ENCODE results near the gene EPHB6. TPM values are rescaled to one million over a fixed set of nuclear protein-coding genes. Genes with fewer than 3 reads are reported as not detected.

The EPHB6 gene
- total RNA-seq, 1 donor from 2014 or later, result 1.0 TPM

DNA sequence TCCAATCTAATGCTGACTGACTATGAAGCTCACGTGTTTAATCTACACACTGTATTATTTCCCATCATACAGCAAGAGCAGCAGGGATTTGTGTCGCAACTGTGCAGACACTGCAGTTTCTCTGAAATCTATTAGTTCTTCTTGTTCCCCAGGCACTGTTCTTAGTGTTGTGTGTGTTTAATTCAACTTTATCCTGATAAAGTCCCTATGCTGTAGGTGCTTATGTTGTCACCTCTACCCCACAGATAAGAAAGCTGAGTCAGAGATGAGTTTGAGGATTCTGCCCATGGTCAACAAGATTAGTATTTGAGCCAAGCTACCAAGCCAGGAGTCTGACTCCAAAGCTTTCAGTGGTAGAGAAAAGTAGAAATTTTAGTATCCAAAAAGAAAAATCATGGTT, 22.5 kb upstream of the EPHB6 start:
- Histone ChIP-seq H3K9ac (ENCODE audit: low read depth in 1 of 3, low read length in 3 of 3) (no peak overlapping the region), H3K27ac (ENCODE audit: low read depth, low read length) (no peak overlapping the region), H3K4me3 (ENCODE audit: low read length in 3 of 3) (no peak overlapping the region), H3K27me3 (ENCODE audit: control insufficient read depth in 3 of 3, insufficient read depth in 3 of 3, low read length in 3 of 3) (no peaks in the 10 kb centered on the region), H3K9me3 (ENCODE audit: control insufficient read depth in 3 of 3, low read length in 3 of 3) (no peaks in the 10 kb centered on the region), H3K36me3 (ENCODE audit: control insufficient read depth in 3 of 3, insufficient read depth in 3 of 3, low read length in 3 of 3) (no peaks in the 10 kb centered on the region), H3K4me1 (ENCODE audit: control insufficient read depth in 3 of 3, insufficient read depth in 3 of 3, low read length in 3 of 3) (no peaks in the 10 kb centered on the region)

DNA sequence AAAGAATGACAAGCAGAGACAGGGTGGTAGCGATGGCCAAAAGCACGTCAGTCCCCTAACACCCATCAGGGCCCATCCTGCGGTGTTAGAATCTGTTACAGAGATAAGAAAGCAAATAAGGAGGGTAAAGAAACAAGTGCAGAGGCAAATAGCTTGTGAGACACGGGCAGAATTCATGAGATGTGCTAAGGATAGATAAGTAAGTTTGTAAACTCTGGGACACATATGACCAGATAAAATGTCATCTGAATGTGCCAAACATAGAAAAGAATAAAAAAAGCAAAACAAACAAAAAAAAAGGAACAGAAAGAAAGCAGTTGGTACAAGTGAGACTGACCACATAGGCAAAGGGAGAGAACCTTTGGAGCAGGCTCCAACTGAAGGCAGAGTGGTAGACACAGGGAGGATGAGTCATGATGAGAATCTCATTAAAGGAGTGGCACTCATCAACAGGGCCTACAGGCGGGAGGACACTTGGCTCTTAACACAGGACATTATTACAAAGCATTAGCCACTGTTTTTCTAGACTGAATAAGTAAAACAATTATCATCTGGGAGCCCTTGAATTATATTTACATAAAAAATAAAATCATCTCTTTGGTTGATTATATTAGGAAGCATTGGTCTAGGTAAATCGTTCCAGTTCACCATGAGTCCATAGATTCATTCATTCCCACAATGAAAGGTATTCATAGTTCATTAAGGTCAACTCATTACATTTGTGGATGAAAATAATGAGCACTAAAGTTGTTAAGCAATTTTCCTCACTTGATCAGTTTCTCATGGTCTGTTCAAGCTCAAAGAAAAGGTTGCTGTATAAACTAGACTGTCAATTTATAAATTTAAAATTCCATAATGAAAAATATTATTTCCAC, 21.5 kb upstream of the EPHB6 start:
- Histone ChIP-seq H3K9me3 (ENCODE audit: control insufficient read depth in 3 of 3, low read length in 3 of 3) (no peaks in the 10 kb centered on the region), H3K27ac (ENCODE audit: low read depth, low read length) (no peak overlapping the region), H3K4me3 (ENCODE audit: low read length in 3 of 3) (no peak overlapping the region), H3K4me1 (ENCODE audit: control insufficient read depth in 3 of 3, insufficient read depth in 3 of 3, low read length in 3 of 3) (no peaks in the 10 kb centered on the region), H3K9ac (ENCODE audit: low read depth in 1 of 3, low read length in 3 of 3) (no peak overlapping the region), H3K27me3 (ENCODE audit: control insufficient read depth in 3 of 3, insufficient read depth in 3 of 3, low read length in 3 of 3) (no peaks in the 10 kb centered on the region), H3K36me3 (ENCODE audit: control insufficient read depth in 3 of 3, insufficient read depth in 3 of 3, low read length in 3 of 3) (no peaks in the 10 kb centered on the region)

DNA sequence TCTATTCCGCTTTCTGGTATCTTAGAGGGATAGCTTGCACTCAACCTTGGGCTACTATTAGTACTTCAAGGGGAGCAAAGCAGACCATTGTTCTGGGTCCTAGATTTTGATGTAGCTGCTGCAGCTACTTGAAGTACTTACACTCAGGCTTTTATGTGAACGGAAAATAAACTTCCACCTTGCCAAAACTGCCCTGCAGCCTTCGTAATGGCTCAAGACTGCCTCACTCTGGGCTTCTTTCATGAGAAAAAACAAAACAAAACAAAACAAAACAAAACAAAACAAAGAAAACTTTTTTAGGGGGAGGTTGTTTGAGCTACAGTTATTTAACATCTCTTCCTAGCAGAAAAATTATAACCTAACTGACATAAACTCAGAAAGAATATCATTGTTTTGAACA, 19.4 kb upstream of the EPHB6 start:
- no peak overlapping the region for H3K9ac ChIP-seq (ENCODE audit: low read depth in 1 of 3, low read length in 3 of 3)
- H3K36me3 ChIP-seq (ENCODE audit: control insufficient read depth in 3 of 3, insufficient read depth in 3 of 3, low read length in 3 of 3), result no peaks in the 10 kb centered on the region
- H3K27ac ChIP-seq (ENCODE audit: low read depth, low read length), result no peak overlapping the region
- H3K27me3 ChIP-seq (ENCODE audit: control insufficient read depth in 3 of 3, insufficient read depth in 3 of 3, low read length in 3 of 3), result no peaks in the 10 kb centered on the region
- no peaks in the 10 kb centered on the region for H3K4me1 ChIP-seq (ENCODE audit: control insufficient read depth in 3 of 3, insufficient read depth in 3 of 3, low read length in 3 of 3)
- no peak overlapping the region for H3K4me3 ChIP-seq (ENCODE audit: low read length in 3 of 3)
- no peaks in the 10 kb centered on the region for H3K9me3 ChIP-seq (ENCODE audit: control insufficient read depth in 3 of 3, low read length in 3 of 3)

DNA sequence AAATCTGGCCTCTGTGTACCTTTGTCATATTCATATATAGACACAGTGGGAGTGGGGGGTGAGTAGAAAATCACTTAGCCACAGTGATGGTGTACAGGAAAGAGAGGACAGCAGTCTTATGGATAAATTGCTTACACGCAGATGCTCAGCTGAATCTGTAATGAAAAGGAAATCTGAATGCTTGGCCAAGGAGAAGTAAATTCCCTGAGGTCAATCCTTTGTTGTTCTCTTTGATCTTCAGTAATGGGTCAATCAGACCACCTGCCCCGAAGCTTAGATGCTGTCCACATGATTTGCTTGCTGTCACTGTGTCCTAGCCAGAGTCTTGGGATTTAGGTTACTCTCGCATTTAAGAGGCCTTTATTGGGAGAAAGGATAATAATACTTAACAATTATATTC, 18.4 kb upstream of the EPHB6 start:
- H3K36me3 ChIP-seq (ENCODE audit: control insufficient read depth in 3 of 3, insufficient read depth in 3 of 3, low read length in 3 of 3), result no peaks in the 10 kb centered on the region
- no peak overlapping the region for H3K4me3 ChIP-seq (ENCODE audit: low read length in 3 of 3)
- H3K9ac ChIP-seq (ENCODE audit: low read depth in 1 of 3, low read length in 3 of 3), result no peak overlapping the region
- H3K4me1 ChIP-seq (ENCODE audit: control insufficient read depth in 3 of 3, insufficient read depth in 3 of 3, low read length in 3 of 3), result no peaks in the 10 kb centered on the region
- no peaks in the 10 kb centered on the region for H3K27me3 ChIP-seq (ENCODE audit: control insufficient read depth in 3 of 3, insufficient read depth in 3 of 3, low read length in 3 of 3)
- no peak overlapping the region for H3K27ac ChIP-seq (ENCODE audit: low read depth, low read length)
- no peaks in the 10 kb centered on the region for H3K9me3 ChIP-seq (ENCODE audit: control insufficient read depth in 3 of 3, low read length in 3 of 3)

DNA sequence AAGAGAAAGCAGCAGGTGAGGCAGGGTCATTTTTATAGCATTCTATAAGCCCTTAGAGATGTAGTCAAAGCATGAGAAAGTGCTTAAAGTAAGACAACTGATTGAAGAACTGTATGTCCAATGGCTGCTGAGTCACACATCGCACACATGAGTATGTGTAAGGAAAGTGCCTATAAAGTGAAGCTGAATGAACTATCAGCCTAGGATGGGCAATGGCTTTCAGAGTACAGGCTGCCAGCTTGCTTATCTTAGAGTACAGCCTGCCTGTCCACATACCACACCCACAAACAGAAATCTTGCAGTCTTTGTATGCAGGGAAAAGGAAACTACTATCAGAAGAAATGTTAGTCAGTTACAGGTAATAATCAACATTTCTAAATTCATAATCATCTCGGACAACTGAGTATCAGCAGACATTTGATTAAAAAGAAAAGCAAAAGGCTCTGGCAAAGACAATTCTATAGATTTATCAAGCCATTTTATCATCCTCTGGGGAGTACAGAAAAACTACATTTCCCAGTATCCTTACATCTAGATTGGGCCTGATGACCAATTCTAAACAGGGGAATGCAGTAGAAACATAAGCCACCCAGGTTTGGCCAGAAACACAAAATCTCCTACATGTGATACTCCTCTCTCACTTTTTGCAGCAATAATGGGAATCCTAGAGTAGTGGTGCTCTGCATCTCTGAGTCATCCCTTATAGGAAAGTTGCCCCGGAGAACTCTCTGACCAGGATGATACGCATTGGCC, 16.2 kb upstream of the EPHB6 start:
- Histone ChIP-seq H3K4me1 (ENCODE audit: control insufficient read depth in 3 of 3, insufficient read depth in 3 of 3, low read length in 3 of 3) (no peaks in the 10 kb centered on the region), H3K9me3 (ENCODE audit: control insufficient read depth in 3 of 3, low read length in 3 of 3) (no peaks in the 10 kb centered on the region), H3K27ac (ENCODE audit: low read depth, low read length) (no peak overlapping the region), H3K9ac (ENCODE audit: low read depth in 1 of 3, low read length in 3 of 3) (no peak overlapping the region), H3K27me3 (ENCODE audit: control insufficient read depth in 3 of 3, insufficient read depth in 3 of 3, low read length in 3 of 3) (no peaks in the 10 kb centered on the region), H3K4me3 (ENCODE audit: low read length in 3 of 3) (no peak overlapping the region), H3K36me3 (ENCODE audit: control insufficient read depth in 3 of 3, insufficient read depth in 3 of 3, low read length in 3 of 3) (no peaks in the 10 kb centered on the region)

DNA sequence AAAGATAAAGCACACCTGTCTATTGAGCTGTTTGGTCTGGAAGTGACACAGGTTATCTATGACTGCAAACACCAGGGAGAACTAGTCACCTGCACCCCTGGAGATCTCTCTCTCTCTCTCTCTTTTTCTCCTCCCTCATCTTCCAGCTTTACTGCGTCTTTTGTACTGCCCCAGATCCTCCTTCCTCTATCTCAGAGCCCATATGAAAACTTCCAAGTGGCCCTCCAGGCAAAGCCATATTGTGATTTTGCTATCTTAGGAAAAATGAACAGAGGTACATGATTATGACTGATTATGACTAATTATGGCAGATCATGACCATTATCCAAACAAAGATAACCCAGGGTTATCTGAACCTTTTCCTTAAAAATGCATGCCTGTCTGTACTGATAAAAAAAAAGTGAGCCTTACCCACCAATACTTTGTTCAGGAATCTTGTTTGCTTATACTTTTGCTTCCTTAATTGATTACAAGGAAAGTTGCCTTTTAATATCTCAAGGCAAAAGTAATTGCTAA, 12.6 kb upstream of the EPHB6 start:
- H3K4me3 ChIP-seq (ENCODE audit: low read length in 3 of 3), result no peak overlapping the region
- H3K9me3 ChIP-seq (ENCODE audit: control insufficient read depth in 3 of 3, low read length in 3 of 3), result no peaks in the 10 kb centered on the region
- H3K36me3 ChIP-seq (ENCODE audit: control insufficient read depth in 3 of 3, insufficient read depth in 3 of 3, low read length in 3 of 3), result no peaks in the 10 kb centered on the region
- no peak overlapping the region for H3K9ac ChIP-seq (ENCODE audit: low read depth in 1 of 3, low read length in 3 of 3)
- no peaks in the 10 kb centered on the region for H3K4me1 ChIP-seq (ENCODE audit: control insufficient read depth in 3 of 3, insufficient read depth in 3 of 3, low read length in 3 of 3)
- no peak overlapping the region for H3K27ac ChIP-seq (ENCODE audit: low read depth, low read length)
- H3K27me3 ChIP-seq (ENCODE audit: control insufficient read depth in 3 of 3, insufficient read depth in 3 of 3, low read length in 3 of 3), result no peaks in the 10 kb centered on the region

DNA sequence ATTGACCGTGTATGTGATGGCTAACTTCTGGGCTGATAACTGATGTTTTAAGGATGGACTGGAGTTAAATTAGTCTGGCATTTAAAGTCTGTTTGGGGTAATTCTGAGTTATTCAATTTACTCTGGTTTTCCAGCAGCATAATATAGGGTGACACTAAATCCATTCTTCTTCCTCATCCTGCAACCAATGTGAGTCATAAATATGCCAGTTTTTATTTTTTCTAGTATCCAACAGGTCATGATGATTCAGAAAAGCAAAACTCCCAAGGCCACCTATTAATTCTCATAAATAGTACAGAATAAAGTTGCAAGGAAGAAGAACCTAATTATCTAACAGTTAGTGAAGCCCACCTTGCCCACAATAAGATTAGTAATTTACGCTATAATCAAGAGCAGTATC, 7.5 kb upstream of the EPHB6 start:
- no peaks in the 10 kb centered on the region for H3K36me3 ChIP-seq (ENCODE audit: control insufficient read depth in 3 of 3, insufficient read depth in 3 of 3, low read length in 3 of 3)
- H3K9ac ChIP-seq (ENCODE audit: low read depth in 1 of 3, low read length in 3 of 3), result no peak overlapping the region
- H3K4me3 ChIP-seq (ENCODE audit: low read length in 3 of 3), result no peak overlapping the region
- no peak overlapping the region for H3K27ac ChIP-seq (ENCODE audit: low read depth, low read length)
- peaks cover 0 to 3% (median 0%) of the 10 kb centered on the region in 3 donors for H3K27me3 ChIP-seq (ENCODE audit: control insufficient read depth in 3 of 3, insufficient read depth in 3 of 3, low read length in 3 of 3)
- no peaks in the 10 kb centered on the region for H3K4me1 ChIP-seq (ENCODE audit: control insufficient read depth in 3 of 3, insufficient read depth in 3 of 3, low read length in 3 of 3)
- H3K9me3 ChIP-seq (ENCODE audit: control insufficient read depth in 3 of 3, low read length in 3 of 3), result no peaks in the 10 kb centered on the region

DNA sequence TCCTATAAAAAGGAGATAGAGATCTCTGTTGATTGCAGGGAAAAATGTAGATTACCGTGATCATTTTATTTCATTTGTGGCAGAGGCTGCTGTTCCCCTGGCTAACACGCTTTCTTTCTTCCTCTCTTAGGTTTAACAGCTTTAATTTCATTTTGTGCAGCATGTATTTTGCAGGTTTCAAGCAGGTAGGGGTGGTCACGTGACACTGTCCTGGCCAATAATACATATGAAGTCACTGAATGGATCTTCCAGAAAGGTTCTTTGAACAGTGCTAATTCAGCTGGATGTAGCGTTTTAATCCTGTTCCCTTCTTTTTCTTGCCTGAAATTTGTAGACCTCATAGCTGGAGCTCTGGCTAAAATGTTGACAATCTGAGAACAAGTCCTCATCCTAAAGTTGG, 3.6 kb upstream of the EPHB6 start:
- Histone ChIP-seq H3K36me3 (ENCODE audit: control insufficient read depth in 3 of 3, insufficient read depth in 3 of 3, low read length in 3 of 3) (no peaks in the 10 kb centered on the region), H3K4me1 (ENCODE audit: control insufficient read depth in 3 of 3, insufficient read depth in 3 of 3, low read length in 3 of 3) (peaks cover 12 to 23% (median 16%) of the 10 kb centered on the region in 3 donors), H3K4me3 (ENCODE audit: low read length in 3 of 3) (no peak overlapping the region), H3K9me3 (ENCODE audit: control insufficient read depth in 3 of 3, low read length in 3 of 3) (no peaks in the 10 kb centered on the region), H3K27me3 (ENCODE audit: control insufficient read depth in 3 of 3, insufficient read depth in 3 of 3, low read length in 3 of 3) (peaks cover 0 to 3% (median 0%) of the 10 kb centered on the region in 3 donors), H3K9ac (ENCODE audit: low read depth in 1 of 3, low read length in 3 of 3) (no peak overlapping the region), H3K27ac (ENCODE audit: low read depth, low read length) (no peak overlapping the region)

DNA sequence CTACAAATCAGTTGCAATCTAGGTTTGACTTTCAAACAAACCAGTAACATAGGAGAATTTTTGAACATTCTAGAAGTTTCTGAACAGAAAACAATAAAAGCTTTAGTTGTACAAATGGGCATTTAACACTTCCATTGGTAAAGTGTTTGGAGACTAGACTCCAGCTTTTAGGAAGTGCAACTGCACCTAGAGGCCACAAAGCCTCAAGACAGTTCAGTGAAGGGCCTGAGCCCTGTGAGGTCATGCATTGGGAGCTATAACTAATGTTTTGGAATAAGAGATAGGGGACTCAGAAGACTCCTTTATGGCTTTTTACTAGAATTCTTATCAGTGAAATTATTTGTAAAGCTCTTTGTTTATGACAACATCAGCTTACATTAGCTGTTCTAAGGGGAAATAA, 3.0 kb upstream of the EPHB6 start:
- no peak overlapping the region for H3K27ac ChIP-seq (ENCODE audit: low read depth, low read length)
- no peaks in the 10 kb centered on the region for H3K9me3 ChIP-seq (ENCODE audit: control insufficient read depth in 3 of 3, low read length in 3 of 3)
- peaks cover 0 to 3% (median 0%) of the 10 kb centered on the region in 3 donors for H3K27me3 ChIP-seq (ENCODE audit: control insufficient read depth in 3 of 3, insufficient read depth in 3 of 3, low read length in 3 of 3)
- H3K4me3 ChIP-seq (ENCODE audit: low read length in 3 of 3), result no peak overlapping the region
- no peaks in the 10 kb centered on the region for H3K36me3 ChIP-seq (ENCODE audit: control insufficient read depth in 3 of 3, insufficient read depth in 3 of 3, low read length in 3 of 3)
- peaks cover 12 to 24% (median 20%) of the 10 kb centered on the region in 3 donors for H3K4me1 ChIP-seq (ENCODE audit: control insufficient read depth in 3 of 3, insufficient read depth in 3 of 3, low read length in 3 of 3)
- H3K9ac ChIP-seq (ENCODE audit: low read depth in 1 of 3, low read length in 3 of 3), result no peak overlapping the region

All from skeletal muscle tissue (tissue), 4 donors.